ENCODE results near the gene PCNX1. TPM values are rescaled to one million over a fixed set of nuclear protein-coding genes. Genes with fewer than 3 reads are reported as not detected.
A peak's percentile ranks its signal among the peaks of the same experiment; 100 is the strongest.

PCNX1 gene
- polyA plus RNA-seq, 3 donors, result 7.3 to 26.7 (median 8.1) TPM

DNA sequence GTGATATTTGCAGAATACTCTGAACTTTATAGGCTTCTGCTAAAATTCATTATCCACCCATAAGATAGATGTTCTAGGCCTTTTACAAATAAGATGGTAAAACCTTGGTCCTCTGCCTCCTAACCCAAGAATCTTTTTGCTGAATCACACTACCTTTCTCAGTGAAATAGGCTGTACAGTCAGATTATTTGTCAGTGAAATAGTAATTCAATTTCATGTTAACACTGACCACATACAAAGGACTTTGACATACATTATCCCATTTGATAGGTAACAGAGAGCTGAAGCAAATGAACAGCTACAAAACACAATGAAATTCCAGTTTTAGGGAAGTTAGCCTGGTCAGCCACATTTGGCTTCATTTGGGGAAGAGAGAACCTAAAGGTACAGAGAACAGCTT lies 141.1 kb downstream of the PCNX1 start:
- Histone ChIP-seq H3K4me3 (replicated peaks in 1 of 3; ENCODE audit: low read depth in 2 of 3, low read length in 3 of 3) (no peak overlapping the region), H2AFZ (ENCODE audit: insufficient read depth, low read depth, low read length, poor library complexity, severe bottlenecking) (no peak overlapping the region), H3K9ac (ENCODE audit: insufficient read depth, low read length, poor library complexity, severe bottlenecking) (no peak overlapping the region), H4K20me1 (ENCODE audit: insufficient read depth, low read length) (peaks cover 10% of the 10 kb centered on the region), H3K79me2 (ENCODE audit: insufficient read depth, low read length) (peaks cover 3% of the 10 kb centered on the region), H3K36me3 (replicated peaks in 1 of 2; ENCODE audit: control insufficient read depth in 1 of 2, insufficient read depth in 2 of 2, low read length in 2 of 2) (peaks cover 60 to 96% of the 10 kb centered on the region in 2 donors), H3K9me3 (replicated peaks in 1 of 2; ENCODE audit: control insufficient read depth in 1 of 2, insufficient read depth in 1 of 2, low read length in 2 of 2) (no peaks in the 10 kb centered on the region), H3K4me1 (ENCODE audit: control insufficient read depth in 1 of 2, insufficient read depth in 2 of 2, low read length in 2 of 2) (no peaks in the 10 kb centered on the region), H3K27me3 (ENCODE audit: control insufficient read depth in 2 of 2, insufficient read depth in 2 of 2, low read length in 2 of 2) (no peaks in the 10 kb centered on the region), H3K27ac (ENCODE audit: low read depth in 1 of 2, low read length in 2 of 2) (peak overlapping the region in 1 of 2 donors; percentile 20), H3K4me2 (replicated peaks; ENCODE audit: extremely low read depth, low read length, poor library complexity, severe bottlenecking) (no peak overlapping the region)
- intact Hi-C loops (cut with micrococcal nuclease), result no loop called here
- Mint-ChIP-seq H3K27ac (peak overlapping the region in 1 of 7 donors; percentile 37), H3K9me3 (peaks cover 0 to 4% (median 0%) of the 10 kb centered on the region in 7 donors), H3K4me3 (no peak overlapping the region), H3K27me3 (ENCODE audit: low read depth in 3 of 3) (no peaks in the 10 kb centered on the region), H3K36me3 (peaks cover 51 to 60% of the 10 kb centered on the region in 2 donors), H3K4me1 (no peaks in the 10 kb centered on the region)
- DNase-seq, result no peak
- TF ChIP-seq, protein P1, sequence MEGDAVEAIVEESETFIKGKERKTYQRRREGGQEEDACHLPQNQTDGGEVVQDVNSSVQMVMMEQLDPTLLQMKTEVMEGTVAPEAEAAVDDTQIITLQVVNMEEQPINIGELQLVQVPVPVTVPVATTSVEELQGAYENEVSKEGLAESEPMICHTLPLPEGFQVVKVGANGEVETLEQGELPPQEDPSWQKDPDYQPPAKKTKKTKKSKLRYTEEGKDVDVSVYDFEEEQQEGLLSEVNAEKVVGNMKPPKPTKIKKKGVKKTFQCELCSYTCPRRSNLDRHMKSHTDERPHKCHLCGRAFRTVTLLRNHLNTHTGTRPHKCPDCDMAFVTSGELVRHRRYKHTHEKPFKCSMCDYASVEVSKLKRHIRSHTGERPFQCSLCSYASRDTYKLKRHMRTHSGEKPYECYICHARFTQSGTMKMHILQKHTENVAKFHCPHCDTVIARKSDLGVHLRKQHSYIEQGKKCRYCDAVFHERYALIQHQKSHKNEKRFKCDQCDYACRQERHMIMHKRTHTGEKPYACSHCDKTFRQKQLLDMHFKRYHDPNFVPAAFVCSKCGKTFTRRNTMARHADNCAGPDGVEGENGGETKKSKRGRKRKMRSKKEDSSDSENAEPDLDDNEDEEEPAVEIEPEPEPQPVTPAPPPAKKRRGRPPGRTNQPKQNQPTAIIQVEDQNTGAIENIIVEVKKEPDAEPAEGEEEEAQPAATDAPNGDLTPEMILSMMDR (IDR thresholded peaks at IDR 0.05), result no peak

DNA sequence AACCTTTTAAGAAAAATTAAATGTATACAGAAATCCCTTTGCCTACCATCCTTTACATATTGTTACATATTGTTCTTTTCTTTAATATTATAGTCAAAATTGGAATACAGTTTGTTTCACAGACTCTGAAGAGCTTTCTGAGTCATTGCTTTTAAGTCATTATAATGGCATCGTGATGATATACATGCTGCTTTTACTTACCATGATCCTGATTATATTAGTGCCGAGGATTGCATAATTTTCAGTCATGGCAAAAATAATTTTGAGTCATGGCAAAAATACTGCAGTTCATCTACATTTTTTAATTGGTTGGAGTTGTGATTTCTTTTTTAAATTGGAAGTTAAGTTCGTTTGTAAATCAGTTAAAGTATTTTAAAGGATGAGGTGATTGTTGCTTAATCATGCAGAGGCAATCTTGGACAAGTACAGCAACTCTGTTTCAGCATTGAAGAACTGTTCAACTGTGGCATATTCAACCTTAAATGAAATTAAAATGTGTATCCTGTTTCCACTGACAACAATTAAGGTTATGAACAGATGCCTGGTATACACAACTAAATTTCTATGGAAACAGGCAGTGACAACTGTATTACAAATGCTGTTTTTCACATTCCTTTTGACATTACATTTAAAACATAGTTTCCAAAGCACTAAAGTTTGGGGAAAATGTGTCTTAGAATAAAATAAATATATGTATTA lies 142.3 kb downstream of the PCNX1 start:
- no peak overlapping the region for H3K4me3 Mint-ChIP-seq
- H3K79me2 ChIP-seq (ENCODE audit: insufficient read depth, low read length), result no peaks in the 10 kb centered on the region
- no peaks in the 10 kb centered on the region for H4K20me1 ChIP-seq (ENCODE audit: insufficient read depth, low read length)
- H3K9me3 Mint-ChIP-seq, result no peaks in the 10 kb centered on the region
- H3K36me3 Mint-ChIP-seq, result peaks cover 47 to 58% of the 10 kb centered on the region in 2 donors
- no peaks in the 10 kb centered on the region for H3K4me1 Mint-ChIP-seq
- no peak overlapping the region for H3K9ac ChIP-seq (ENCODE audit: insufficient read depth, low read length, poor library complexity, severe bottlenecking)
- H3K4me1 ChIP-seq (ENCODE audit: control insufficient read depth in 1 of 2, insufficient read depth in 2 of 2, low read length in 2 of 2), result no peaks in the 10 kb centered on the region
- peak overlapping the region in 1 of 7 donors; percentile 30 for H3K27ac Mint-ChIP-seq
- H3K4me2 ChIP-seq (replicated peaks; ENCODE audit: extremely low read depth, low read length, poor library complexity, severe bottlenecking), result no peak overlapping the region
- H3K27me3 ChIP-seq (ENCODE audit: control insufficient read depth in 2 of 2, insufficient read depth in 2 of 2, low read length in 2 of 2), result no peaks in the 10 kb centered on the region
- no peaks in the 10 kb centered on the region for H3K9me3 ChIP-seq (replicated peaks in 1 of 2; ENCODE audit: control insufficient read depth in 1 of 2, insufficient read depth in 1 of 2, low read length in 2 of 2)
- 83% methylated on average over 1 of the region's 3 CpGs for whole genome bisulfite sequencing (ENCODE audit: insufficient coverage)
- H3K27me3 Mint-ChIP-seq (ENCODE audit: low read depth in 3 of 3), result no peaks in the 10 kb centered on the region
- no peak for DNase-seq
- no peak overlapping the region for H3K4me3 ChIP-seq (replicated peaks in 1 of 3; ENCODE audit: low read depth in 2 of 3, low read length in 3 of 3)
- peaks cover 61 to 96% of the 10 kb centered on the region in 2 donors for H3K36me3 ChIP-seq (replicated peaks in 1 of 2; ENCODE audit: control insufficient read depth in 1 of 2, insufficient read depth in 2 of 2, low read length in 2 of 2)
- TF ChIP-seq, protein P1 (IDR thresholded peaks at IDR 0.05), result no peak
- intact Hi-C loops (cut with micrococcal nuclease), result no loop called here
- peak overlapping the region in 1 of 2 donors; percentile 31 for H3K27ac ChIP-seq (ENCODE audit: low read depth in 1 of 2, low read length in 2 of 2)
- H2AFZ ChIP-seq (ENCODE audit: insufficient read depth, low read depth, low read length, poor library complexity, severe bottlenecking), result no peak overlapping the region

All from CD14-positive monocyte (primary cell).